ACC112 (cell line): ENCODE data around the gene SELENOP.

Experiments used
- H2AFZ ChIP-seq: fragments of 200-600 bp; sonication (generic); one replicate; pipeline ENCODE4 v1.6.0; 2017; ENCODE audit warnings: antibody characterized with exemption, low read length; ENCODE audit not compliant: unreplicated experiment
- H3K27ac ChIP-seq: fragments of 200-600 bp; sonication (generic); 2 replicates; pipeline ENCODE4 v1.5.1; 2014; ENCODE audit warnings: low read depth, mild to moderate bottlenecking, antibody characterized with exemption, low read length, moderate library complexity
- H3K27me3 ChIP-seq: fragments of 200-600 bp; sonication (generic); 2 replicates; pipeline ENCODE4 v1.6.1; 2014; ENCODE audit warnings: mild to moderate bottlenecking, antibody characterized with exemption, low read length, moderate library complexity, mixed read lengths; ENCODE audit not compliant: insufficient read depth
- H3K36me3 ChIP-seq: fragments of 200-600 bp; sonication (generic); 2 replicates; pipeline ENCODE4 v1.6.1; 2016; ENCODE audit warnings: mild to moderate bottlenecking, antibody characterized with exemption, low read length, moderate library complexity, mixed read lengths; ENCODE audit not compliant: insufficient read depth
- H3K4me1 ChIP-seq: fragments of 200-600 bp; sonication (generic); one replicate; pipeline ENCODE4 v1.6.1; 2016; ENCODE audit warnings: low read length, mixed read lengths; ENCODE audit not compliant: insufficient read depth, unreplicated experiment, control insufficient read depth
- H3K4me3 ChIP-seq: fragments of 200-600 bp; sonication (generic); 2 replicates; pipeline ENCODE4 v1.5.1; 2014; ENCODE audit warnings: mild to moderate bottlenecking, low read depth, low read length
- H3K79me2 ChIP-seq: fragments of 200-600 bp; sonication (generic); one replicate; pipeline ENCODE4 v1.6.0; 2016; ENCODE audit warnings: low read length; ENCODE audit not compliant: control insufficient read depth, unreplicated experiment, insufficient read depth

The SELENOP gene

DNA sequence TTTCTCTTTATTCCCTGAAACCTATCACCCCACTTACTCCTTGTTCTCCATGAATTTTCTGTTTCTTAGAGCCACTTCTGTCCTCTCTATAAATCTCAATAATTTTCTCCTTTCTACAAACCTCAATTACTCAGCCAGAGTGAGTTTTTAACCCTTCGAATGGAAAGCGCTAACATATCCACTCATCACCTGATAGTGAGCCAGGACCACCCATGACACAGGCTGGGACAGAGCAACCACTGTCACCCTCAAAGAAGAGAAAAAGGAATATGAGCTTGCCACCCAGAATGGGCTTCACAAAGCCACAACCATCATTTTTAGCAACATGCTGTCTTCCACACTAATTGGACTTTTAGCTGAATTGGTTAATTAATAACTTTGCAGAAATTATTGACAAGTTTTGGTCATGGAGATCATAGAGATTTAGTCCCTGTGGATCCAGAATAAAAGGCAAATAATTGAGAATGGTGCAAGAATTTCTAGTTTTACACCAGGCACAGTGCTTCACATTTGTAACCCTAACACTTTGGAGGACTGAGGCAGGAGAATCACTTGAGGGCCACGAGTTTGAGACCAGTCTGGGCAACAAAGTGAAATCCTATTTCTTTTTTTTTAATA, 32.1 kb upstream of the SELENOP start:
- Histone ChIP-seq H3K79me2 (no peaks in the 10 kb centered on the region), H3K27ac (no peak overlapping the region), H3K4me1 (peaks cover 13% of the 10 kb centered on the region)

DNA sequence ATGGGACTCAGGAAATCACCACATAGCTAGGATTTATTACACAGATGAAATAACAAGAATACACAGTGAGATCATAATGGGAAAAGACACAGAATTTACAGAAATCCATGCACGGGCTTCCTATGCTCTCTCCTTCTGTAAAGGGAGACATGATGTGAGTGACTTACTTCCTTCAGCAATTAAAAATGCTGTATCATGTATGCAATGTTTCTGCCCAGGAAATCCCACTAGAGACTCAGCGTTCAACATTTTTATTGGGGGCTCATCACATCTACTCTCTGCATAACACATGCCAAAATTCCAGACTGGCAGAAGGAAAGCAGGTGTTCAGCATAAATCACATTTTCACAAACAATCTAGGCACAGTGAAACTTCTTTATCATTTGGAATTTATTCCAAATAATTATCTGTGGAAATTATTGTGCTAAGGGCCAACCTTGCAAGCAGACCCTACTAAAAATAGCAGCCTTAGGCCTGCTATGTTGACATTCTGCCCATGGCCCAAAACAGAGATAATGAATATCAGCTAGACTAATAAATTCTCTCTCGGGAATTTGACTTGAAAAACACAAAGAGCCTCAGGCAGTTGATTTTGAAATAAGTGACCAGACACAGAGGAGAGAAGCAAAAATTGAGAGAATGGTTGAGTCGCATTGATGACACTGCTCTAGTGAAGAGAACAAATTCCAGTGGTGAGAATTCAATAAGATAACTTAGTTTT, 31.4 kb upstream of the SELENOP start:
- peaks cover 13% of the 10 kb centered on the region for H3K4me1 ChIP-seq
- no peak overlapping the region for H3K4me3 ChIP-seq
- peak overlapping the region; percentile 22 for H2AFZ ChIP-seq
- no peaks in the 10 kb centered on the region for H3K79me2 ChIP-seq
- H3K36me3 ChIP-seq: no peaks in the 10 kb centered on the region
- no peaks in the 10 kb centered on the region for H3K27me3 ChIP-seq
- H3K27ac ChIP-seq: no peak overlapping the region

More for the DNA sequence above, 32.1 kb upstream of the SELENOP start:
- no peaks in the 10 kb centered on the region for H3K36me3 ChIP-seq
- H3K27me3 ChIP-seq: no peaks in the 10 kb centered on the region
- no peak overlapping the region for H3K4me3 ChIP-seq
- no peak overlapping the region for H2AFZ ChIP-seq

DNA sequence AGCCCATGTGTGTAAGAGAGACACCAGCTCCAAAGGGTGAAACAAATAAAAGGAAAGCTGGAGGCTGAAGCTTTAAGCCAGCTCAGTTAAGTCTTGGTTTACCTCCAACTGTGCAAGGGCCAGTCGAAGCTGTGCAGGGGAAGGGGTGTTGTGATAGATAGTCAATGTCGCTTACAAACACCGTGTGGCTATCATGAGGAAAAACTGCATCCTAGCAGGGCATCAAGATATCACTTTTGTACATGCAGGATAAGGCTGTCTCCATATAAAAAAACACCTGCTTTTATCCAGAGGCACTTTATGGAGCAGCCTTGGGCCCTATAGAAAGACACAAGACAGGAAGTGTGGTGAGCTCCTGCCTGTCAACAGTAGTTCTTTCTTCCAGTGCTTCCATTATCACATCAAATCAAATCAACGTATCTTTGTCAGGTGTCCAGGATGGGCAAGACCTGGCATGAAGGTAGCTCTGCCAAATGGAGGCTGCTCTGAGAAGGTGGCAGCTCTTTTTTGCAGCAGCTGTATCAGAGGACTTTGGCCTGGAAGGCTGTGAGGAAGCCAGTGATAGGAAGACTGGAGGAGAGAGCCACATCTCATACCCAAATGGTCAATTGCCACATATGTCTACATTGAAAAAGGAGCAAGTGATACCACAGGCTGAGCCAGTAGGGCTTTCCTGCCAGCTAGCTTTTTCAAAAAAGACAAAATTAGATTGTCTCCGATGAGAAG, 29.3 kb upstream of the SELENOP start:
- no peaks in the 10 kb centered on the region for H3K27me3 ChIP-seq
- H3K27ac ChIP-seq: no peak overlapping the region
- H3K4me1 ChIP-seq: peaks cover 13% of the 10 kb centered on the region
- H3K4me3 ChIP-seq: no peak overlapping the region
- peak overlapping the region; percentile 53 for H2AFZ ChIP-seq
- H3K79me2 ChIP-seq: no peaks in the 10 kb centered on the region
- no peaks in the 10 kb centered on the region for H3K36me3 ChIP-seq

DNA sequence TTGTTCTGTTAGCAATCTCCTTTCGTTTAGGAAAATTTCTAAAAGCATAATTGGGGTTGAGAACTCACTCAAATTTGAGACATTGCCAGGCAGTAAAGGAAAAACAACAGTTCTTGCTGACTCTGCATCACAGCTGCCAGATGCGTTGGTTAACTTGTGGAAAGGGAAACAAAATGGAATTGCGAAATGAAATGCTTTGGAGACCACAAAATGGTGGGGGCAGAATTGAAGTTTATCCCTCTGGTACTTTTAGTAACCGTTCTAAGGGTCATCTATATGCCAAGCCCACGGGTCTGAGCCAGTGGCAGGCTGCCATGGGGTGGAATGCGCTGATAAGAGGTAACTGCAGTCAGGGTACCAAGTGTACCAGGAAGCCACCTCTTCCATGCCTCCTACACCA, 28.6 kb upstream of the SELENOP start:
- no peaks in the 10 kb centered on the region for H3K36me3 ChIP-seq
- peak overlapping the region; percentile 53 for H2AFZ ChIP-seq

DNA sequence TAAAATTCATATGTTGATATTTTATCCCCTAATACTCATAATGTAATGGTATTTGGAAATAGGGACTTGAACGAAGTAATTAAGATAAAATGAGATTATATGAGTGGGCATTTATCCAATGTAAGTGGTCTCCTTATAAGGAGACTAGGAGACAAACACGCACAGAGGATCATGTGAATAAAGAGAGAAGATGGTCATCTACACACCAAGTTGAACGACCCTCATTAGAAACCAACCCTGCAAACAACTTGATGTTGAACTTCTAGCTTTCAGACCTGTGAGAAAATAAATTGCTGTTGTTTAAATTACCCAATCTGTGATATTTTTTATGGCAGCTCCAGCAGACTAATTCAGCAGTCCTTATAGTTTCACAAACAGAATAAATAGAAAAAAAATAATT, 27.5 kb upstream of the SELENOP start:
- H3K27me3 ChIP-seq: no peaks in the 10 kb centered on the region
- no peak overlapping the region for H3K4me3 ChIP-seq
- no peaks in the 10 kb centered on the region for H3K36me3 ChIP-seq
- no peak overlapping the region for H2AFZ ChIP-seq
- no peaks in the 10 kb centered on the region for H3K79me2 ChIP-seq
- no peak overlapping the region for H3K27ac ChIP-seq
- H3K4me1 ChIP-seq: peaks cover 13% of the 10 kb centered on the region

More for the DNA sequence above, 28.6 kb upstream of the SELENOP start:
- H3K4me3 ChIP-seq: peak overlapping the region; percentile 43; the same call in 1 of the 2 replicates
- peaks cover 13% of the 10 kb centered on the region for H3K4me1 ChIP-seq
- H3K27ac ChIP-seq: peak overlapping the region; percentile 17; the same call in 1 of the 2 replicates
- no peaks in the 10 kb centered on the region for H3K79me2 ChIP-seq
- H3K27me3 ChIP-seq: no peaks in the 10 kb centered on the region

DNA sequence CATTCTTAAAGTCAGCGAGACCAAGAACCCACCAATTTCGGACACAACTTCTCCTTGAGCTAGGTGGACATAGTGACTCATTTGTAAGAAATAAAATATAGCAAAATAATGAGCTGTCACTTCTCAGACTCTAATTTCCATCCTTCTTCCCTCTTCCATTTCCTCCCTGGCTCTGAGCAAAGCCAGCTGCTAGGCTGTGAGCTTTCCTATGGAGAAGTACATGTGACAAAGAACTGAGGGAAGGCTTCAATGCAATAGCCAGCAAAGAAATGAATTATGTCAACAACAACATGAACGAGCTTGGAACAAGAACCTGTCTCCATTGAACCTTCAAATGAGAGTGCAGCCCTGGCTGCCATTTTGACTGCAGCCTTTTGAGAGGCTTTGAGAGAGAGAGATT, 25.9 kb upstream of the SELENOP start:
- no peaks in the 10 kb centered on the region for H3K27me3 ChIP-seq
- H3K27ac ChIP-seq: no peak overlapping the region
- H2AFZ ChIP-seq: no peak overlapping the region
- H3K79me2 ChIP-seq: no peaks in the 10 kb centered on the region
- no peaks in the 10 kb centered on the region for H3K36me3 ChIP-seq
- peaks cover 13% of the 10 kb centered on the region for H3K4me1 ChIP-seq
- H3K4me3 ChIP-seq: no peak overlapping the region

GRCh38 chr5:42836070-42836769, 24.5 kb upstream of the SELENOP start:
- Histone ChIP-seq H3K79me2 (no peaks in the 10 kb centered on the region), H3K27ac (no peak overlapping the region), H3K4me1 (peaks cover 13% of the 10 kb centered on the region), H3K27me3 (no peaks in the 10 kb centered on the region), H2AFZ (no peak overlapping the region), H3K4me3 (no peak overlapping the region), H3K36me3 (no peaks in the 10 kb centered on the region)

DNA sequence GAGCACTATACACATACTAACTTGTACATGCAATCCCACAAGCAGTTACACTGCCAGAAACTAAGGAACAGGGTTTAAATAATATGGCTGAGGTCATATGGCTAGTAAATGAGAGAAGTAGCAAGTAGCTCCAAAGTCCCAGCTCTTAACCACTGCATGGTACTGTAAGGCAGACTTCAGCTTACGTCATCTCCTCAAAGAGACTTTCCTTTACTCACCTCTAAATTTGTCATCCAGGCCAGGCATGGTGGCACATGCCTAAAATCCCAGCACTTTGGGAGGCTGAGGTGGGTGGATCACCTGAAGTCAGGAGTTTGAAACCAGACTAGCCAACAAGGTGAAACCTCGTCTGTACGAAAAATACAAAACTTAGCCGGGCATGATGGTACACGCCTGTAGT, 20.4 kb upstream of the SELENOP start:
- no peaks in the 10 kb centered on the region for H3K27me3 ChIP-seq
- H3K79me2 ChIP-seq: no peaks in the 10 kb centered on the region
- no peak overlapping the region for H3K4me3 ChIP-seq
- no peak overlapping the region for H3K27ac ChIP-seq
- no peaks in the 10 kb centered on the region for H3K4me1 ChIP-seq
- H2AFZ ChIP-seq: no peak overlapping the region
- no peaks in the 10 kb centered on the region for H3K36me3 ChIP-seq

DNA sequence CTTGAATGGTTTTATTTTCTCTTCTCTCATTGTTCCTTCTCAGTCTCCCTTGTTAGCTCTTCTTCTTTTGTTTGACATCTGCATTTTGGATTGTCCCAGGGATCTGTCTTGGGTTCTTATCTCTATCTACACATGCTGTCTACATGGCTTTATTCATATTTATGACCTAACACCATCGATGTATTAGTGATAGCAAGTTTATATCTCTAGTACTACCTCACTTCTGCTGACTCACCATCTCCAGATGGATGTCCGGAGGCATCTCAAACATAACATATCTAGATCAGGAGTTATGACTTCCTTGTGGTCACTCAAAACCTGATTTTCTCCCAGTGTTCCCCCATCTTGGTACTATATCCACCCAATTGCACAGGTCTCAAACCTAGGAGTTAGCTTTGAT, 19.2 kb upstream of the SELENOP start:
- Histone ChIP-seq H3K36me3 (no peaks in the 10 kb centered on the region), H3K4me3 (no peak overlapping the region), H3K27ac (no peak overlapping the region), H3K27me3 (no peaks in the 10 kb centered on the region), H2AFZ (no peak overlapping the region), H3K4me1 (no peaks in the 10 kb centered on the region), H3K79me2 (no peaks in the 10 kb centered on the region)

DNA sequence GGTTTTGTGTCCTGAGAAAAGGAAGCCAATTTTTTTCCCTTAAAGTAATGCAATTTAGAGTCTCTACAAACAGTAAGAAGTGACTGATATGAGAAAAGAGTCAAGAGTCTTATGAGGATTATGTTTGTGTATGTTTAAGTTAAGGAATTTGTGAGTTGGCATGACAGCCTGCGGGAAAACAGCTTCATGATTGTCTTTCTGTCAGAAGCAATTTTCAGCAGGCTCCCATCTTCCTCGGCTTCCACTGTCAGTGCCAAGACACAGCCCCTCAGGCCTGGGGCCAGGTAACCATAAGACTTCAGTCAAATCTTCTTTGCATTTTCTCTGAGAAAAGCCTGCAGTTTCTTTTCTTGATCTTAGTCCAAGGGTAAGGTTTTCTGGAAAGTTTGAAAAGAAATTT, 17.0 kb upstream of the SELENOP start:
- H3K27me3 ChIP-seq: no peaks in the 10 kb centered on the region
- no peak overlapping the region for H2AFZ ChIP-seq
- no peaks in the 10 kb centered on the region for H3K4me1 ChIP-seq
- H3K27ac ChIP-seq: no peak overlapping the region
- H3K36me3 ChIP-seq: no peaks in the 10 kb centered on the region
- H3K4me3 ChIP-seq: no peak overlapping the region
- H3K79me2 ChIP-seq: no peaks in the 10 kb centered on the region
